Measurements from ENCODE around the gene ATXN7L1.
"Not testable (repeated sequence)": the region's sequence is repeated elsewhere in the genome, so short reads cannot be mapped to it uniquely, and the experiment has no call there.

Gene ATXN7L1

GRCh38 chr7:105894131-105894530, 17.7 kb upstream of the ATXN7L1 start:
- in situ Hi-C loops (cut with HindIII; ENCODE audit: low sequenced_read_pairs): no loop called here

- in situ Hi-C loops (cut with HindIII; ENCODE audit: low sequenced_read_pairs): no loop called here
Observed at GRCh38 chr7:105892387-105892786, 16.0 kb upstream of the ATXN7L1 start.

- in situ Hi-C loops (cut with HindIII; ENCODE audit: low sequenced_read_pairs): no loop called here
Observed at GRCh38 chr7:105890290-105890997, 14.0 kb upstream of the ATXN7L1 start.

GRCh38 chr7:105887569-105888189, 11.3 kb upstream of the ATXN7L1 start:
- in situ Hi-C loops (cut with HindIII; ENCODE audit: low sequenced_read_pairs): no loop called here

GRCh38 chr7:105886776-105887175, 10.4 kb upstream of the ATXN7L1 start:
- in situ Hi-C loops (cut with HindIII; ENCODE audit: low sequenced_read_pairs): no loop called here

- in situ Hi-C loops (cut with HindIII; ENCODE audit: low sequenced_read_pairs): no loop called here
Observed at GRCh38 chr7:105885387-105886111, 9.2 kb upstream of the ATXN7L1 start.

- in situ Hi-C loops (cut with HindIII; ENCODE audit: low sequenced_read_pairs): not testable (repeated sequence)
Observed at GRCh38 chr7:105883179-105883578, 6.8 kb upstream of the ATXN7L1 start.

DNA sequence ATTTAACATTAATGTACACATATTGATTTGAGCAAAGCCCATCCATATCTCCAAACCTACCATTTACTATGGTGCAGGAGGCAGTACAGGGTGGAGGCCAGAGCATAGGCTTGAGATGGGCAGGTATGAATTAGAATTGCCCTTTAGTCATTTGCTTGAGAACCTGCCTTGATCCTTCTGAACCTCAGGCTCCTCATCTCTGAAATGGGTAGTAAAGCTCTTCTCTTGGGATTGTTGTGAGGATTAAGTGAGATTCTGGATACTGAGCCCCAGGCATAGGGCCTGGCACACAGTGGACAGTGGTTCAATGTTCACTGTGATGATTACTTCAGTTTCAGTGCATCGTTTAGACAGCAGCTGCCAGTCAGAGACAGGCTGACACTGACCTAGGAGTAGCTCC, 5.0 kb upstream of the ATXN7L1 start:
- in situ Hi-C loops (cut with HindIII; ENCODE audit: low sequenced_read_pairs): no loop called here

GRCh38 chr7:105880571-105881330, 4.4 kb upstream of the ATXN7L1 start:
- in situ Hi-C loops (cut with HindIII; ENCODE audit: low sequenced_read_pairs): no loop called here

- in situ Hi-C loops (cut with HindIII; ENCODE audit: low sequenced_read_pairs): no loop called here
Observed at GRCh38 chr7:105879782-105880181, 3.4 kb upstream of the ATXN7L1 start.

DNA sequence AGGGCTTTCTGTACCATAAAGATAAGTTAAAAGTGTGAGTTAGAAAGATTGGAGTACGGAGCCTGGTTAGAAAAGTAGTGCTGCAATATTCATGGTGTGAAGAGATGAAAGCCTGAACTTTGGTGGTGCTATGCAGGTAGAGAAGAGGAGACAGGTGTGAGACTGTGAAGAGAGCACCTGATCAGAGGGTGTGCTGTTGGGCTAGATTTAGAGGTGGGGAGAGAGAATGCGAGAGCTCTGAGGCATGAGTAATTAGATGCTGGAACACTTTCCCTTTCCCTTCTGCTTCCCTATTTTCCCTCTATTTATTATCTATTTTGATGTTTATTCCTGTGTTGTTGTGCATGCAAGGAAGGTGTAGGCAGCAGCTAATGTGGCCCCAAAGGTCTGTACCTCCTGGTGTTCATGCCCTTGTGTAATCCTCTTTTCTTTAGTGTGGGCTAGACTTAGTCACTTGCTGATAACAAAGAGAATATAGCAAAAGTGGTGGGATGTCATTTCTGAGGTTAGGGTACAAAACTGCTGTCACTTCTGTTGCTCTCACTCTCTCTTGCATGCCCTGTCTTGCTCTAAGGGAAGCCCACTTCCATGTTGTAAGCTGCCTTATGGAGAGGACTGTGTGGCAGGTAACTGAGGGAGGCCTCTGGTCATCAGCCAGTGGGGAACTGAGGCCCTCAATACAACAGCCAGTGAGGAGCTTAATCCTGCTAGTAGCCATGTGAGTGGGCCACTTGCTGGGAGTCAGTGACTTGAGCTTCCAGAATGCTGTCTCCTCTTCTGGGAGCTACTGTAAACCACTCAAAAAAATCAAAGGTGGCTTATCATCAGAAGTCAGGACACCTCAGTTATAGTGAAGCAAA, 2.6 kb upstream of the ATXN7L1 start:
- in situ Hi-C loops (cut with HindIII; ENCODE audit: low sequenced_read_pairs): no loop called here

GRCh38 chr7:105877736-105878135, 1.3 kb upstream of the ATXN7L1 start:
- in situ Hi-C loops (cut with HindIII; ENCODE audit: low sequenced_read_pairs): no loop called here

DNA sequence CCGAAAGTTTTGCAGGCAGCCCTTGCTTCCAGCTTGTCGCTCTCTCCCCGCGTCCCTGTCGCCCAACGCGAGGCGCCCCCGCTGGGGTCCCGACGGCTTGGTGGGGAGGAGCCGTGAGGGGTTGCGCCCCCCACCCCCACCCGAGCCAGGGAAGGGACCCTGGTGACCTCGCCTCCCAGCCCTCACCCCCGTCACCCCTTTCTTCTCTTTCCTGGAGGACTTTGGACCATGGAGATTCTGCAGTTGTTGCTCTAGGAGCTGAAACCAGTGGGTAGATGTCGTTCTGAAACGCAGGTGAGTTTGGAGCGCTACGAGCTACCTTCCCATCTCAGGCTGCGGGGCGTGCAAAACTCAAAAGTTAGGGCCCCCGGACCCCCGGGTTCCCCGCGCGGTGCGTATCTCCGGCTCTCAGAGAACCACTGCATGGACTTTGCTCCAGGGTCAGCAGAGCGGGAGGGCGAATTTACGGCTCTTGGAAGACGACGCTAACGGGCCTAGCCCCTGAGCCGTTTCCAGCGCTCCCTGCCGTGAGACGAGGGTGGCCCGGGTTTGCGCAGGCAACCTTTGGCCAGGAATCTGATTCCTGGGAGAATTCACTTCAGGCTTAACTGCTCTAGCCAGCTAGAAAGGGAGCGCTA, 684 bp upstream of the ATXN7L1 start:
- in situ Hi-C loops (cut with HindIII; ENCODE audit: low sequenced_read_pairs): no loop called here

- in situ Hi-C loops (cut with HindIII; ENCODE audit: low sequenced_read_pairs): no loop called here
Observed at GRCh38 chr7:105875505-105875904, 894 bp downstream of the ATXN7L1 start.

- in situ Hi-C loops (cut with HindIII; ENCODE audit: low sequenced_read_pairs): no loop called here
Observed at GRCh38 chr7:105874055-105874454, 2.3 kb downstream of the ATXN7L1 start.

DNA sequence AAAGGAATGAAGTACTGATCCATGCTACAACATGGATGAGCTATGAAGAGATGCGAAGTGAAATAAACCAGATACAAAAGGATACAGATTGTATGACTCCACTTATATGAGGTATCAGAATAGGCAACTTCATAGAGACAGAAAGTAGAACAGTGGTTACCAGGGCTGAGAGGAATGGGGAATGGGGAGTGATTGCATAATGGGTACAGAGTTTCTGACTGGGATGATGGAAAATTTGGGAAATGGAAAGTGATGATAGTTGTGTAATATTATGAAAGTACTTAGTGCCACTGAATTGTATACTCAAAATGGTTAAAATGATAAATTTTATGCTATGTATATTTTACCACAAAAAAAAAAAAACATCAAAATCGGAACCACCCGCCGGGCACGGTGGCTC, 3.9 kb downstream of the ATXN7L1 start:
- in situ Hi-C loops (cut with HindIII; ENCODE audit: low sequenced_read_pairs): no loop called here

DNA sequence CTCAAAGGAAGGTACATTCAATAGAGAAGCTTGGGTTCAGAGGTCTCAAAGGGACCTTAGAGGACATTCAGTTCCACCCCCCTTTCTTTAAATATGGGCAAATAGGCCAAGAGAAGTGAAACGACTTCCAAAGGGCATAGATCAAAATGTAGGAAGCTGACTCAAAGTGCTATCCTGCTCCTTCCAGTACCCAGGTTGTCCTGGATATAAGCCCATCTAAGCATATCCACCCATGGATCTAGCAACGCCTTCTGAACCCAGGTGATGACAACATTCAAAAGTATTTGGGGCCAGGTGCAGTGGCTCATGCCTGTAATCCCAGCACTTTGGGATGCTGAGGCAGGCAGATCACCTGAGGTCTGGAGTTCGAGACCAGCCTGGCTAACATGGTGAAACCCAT, 5.3 kb downstream of the ATXN7L1 start:
- in situ Hi-C loops (cut with HindIII; ENCODE audit: low sequenced_read_pairs): no loop called here

DNA sequence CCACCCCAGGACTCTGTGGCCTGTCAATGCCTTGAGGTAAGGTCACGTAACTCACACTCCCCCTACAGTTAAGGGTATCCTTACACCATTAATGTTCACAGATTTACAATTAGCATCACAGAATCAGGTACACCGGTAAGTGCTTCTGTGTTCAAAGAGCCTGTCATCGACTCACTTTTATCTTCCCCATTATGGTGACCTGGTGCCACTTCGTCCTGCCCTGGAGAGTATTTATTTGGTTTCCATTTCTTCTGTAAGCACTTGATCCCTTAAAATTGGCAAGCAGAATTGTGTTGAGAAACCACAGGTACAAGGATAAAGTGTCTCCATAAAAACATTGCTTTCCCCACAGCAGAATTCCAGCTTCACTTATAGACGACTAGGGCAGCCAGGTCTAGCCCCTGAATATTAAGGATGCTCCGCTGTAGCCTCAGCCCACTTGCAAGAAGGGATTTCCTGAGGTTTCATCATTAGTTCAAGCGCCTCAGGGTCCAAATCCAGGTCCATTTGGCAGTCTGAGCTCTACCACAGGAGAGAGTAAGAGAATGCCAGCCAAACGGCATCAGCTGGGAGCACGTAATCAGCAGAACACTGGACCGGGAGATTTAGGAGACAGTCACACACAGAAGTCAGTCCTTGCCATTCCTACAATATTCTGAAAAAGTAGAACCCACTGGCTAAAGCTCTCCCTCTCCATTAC, 10.1 kb downstream of the ATXN7L1 start:
- in situ Hi-C loops (cut with HindIII; ENCODE audit: low sequenced_read_pairs): no loop called here

DNA sequence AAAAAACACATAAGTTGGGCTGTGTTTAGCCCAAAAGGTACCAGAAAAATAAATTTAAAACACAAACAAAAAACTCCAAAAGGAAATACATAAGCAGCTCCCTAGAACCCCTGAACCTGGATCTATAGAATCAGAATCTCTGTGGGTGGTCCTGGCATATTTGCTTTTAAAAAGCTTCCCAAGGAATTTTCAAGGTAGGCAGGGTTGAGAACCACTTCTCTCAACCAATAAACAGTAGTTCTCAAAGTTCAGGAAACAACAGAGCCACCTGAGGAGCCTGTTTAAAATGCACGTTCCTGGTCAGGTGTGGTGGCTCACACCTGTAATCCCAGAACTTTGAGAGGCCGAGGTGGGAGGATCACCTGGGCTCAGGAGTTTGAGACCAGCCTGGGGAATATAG, 12.5 kb downstream of the ATXN7L1 start:
- in situ Hi-C loops (cut with HindIII; ENCODE audit: low sequenced_read_pairs): no loop called here
